ENCODE data around the gene SAT2. TPM values are rescaled to one million over a fixed set of nuclear protein-coding genes. Genes with fewer than 3 reads are reported as not detected.

SAT2 gene
- total and polyA plus RNA-seq, 2 of the 13 experiments (the other 11 are each of a cell fraction or from before 2014, with no cell fraction given), result 37.6 to 93.7 TPM

- H2AFZ ChIP-seq (ENCODE audit: low read length), result no peak overlapping the region
- peak overlapping the region; percentile 63 for H3K4me2 ChIP-seq (ENCODE audit: low read depth, low read length)
- DNase-seq (ENCODE audit: low spot score) (no peak), ATAC-seq (no peak), FAIRE-seq (no peak)
- H4K20me1 ChIP-seq (ENCODE audit: insufficient read depth, low read length), result no peaks in the 10 kb centered on the region
- ChIA-PET CTCF (ENCODE audit: low intra/inter-chr PET ratio, low total read pairs) (no interaction called here), POLR2A (interaction anchor here (0.6 to 3.5 kb wide), 3 partner anchors 15 to 208 kb away, joined by 3 to 16 read pairs (median 6); partner anchors contain the start of genes SAT2, TMEM256 and TP53)
- intact Hi-C loops (cut with micrococcal nuclease; ENCODE audit: unreplicated experiment) (no loop called here), in situ Hi-C loops (cut with HindIII; ENCODE audit: extremely low pct_ligation_motif_present, low pct_unique_long_range_greater_than_20kb) (no loop called here)
- peaks cover 1 to 15% of the 10 kb centered on the region in 2 experiments; a peak in 2 of 5 replicates for H3K36me3 ChIP-seq (replicated peaks in 1 of 2; ENCODE audit: control insufficient read depth in 1 of 2, insufficient read depth in 2 of 2, low read length in 2 of 2)
- H3K79me2 ChIP-seq (ENCODE audit: insufficient read depth, low read length), result peaks cover 36% of the 10 kb centered on the region
- H3K27me3 ChIP-seq (ENCODE audit: control insufficient read depth in 1 of 2, insufficient read depth in 2 of 2, low read length in 2 of 2), result no peaks in the 10 kb centered on the region
- BruUV-seq (replicated peaks), result no TSS peak
- H3K9me3 ChIP-seq (ENCODE audit: low read length), result no peaks in the 10 kb centered on the region
- peak overlapping the region in 1 of 3 experiments; percentile 3; a peak in 2 of 6 replicates for H3K4me3 ChIP-seq (replicated peaks in 1 of 3; ENCODE audit: insufficient read depth in 1 of 3, low read depth in 2 of 3, low read length in 3 of 3)
- TF ChIP-seq MAFF (IDR thresholded peaks at IDR 0.05; ENCODE audit: low read depth, low read length) (peak; percentile 98), SYNCRIP (IDR thresholded peaks at IDR 0.05; ENCODE audit: insufficient read depth, low read depth, low read length) (no peak), IRF9 (CRISPR knock-in tag; IDR thresholded peaks at IDR 0.05; ENCODE audit: borderline replicate concordance) (no peak), NFE2L2 (IDR thresholded peaks at IDR 0.05; ENCODE audit: low read length) (peak; percentile 83), TRAFD1 (CRISPR knock-in tag; IDR thresholded peaks at IDR 0.05; ENCODE audit: borderline replicate concordance) (no peak), ZNF7 (CRISPR knock-in tag; IDR thresholded peaks at IDR 0.05) (no peak), SP140L (CRISPR knock-in tag; IDR thresholded peaks at IDR 0.05; ENCODE audit: borderline replicate concordance) (no peak), UBTF (CRISPR knock-in tag; IDR thresholded peaks at IDR 0.05) (no peak), STAG1 (CRISPR knock-in tag; IDR thresholded peaks at IDR 0.05) (no peak), MAFK (conservative IDR thresholded peaks at IDR 0.05 in 1 of 2, IDR thresholded peaks at IDR 0.05 in 1 of 2; ENCODE audit: low read length in 2 of 2) (peak; percentile 98 to 99), MAFG (CRISPR knock-in tag; IDR thresholded peaks at IDR 0.05) (0 out of 2 replicates have a peak, but pooled peaks have one; percentile 57)
- peaks cover 35% of the 10 kb centered on the region for H3K4me1 ChIP-seq (ENCODE audit: insufficient read depth, low read length)
- no peak overlapping the region for H3K27ac ChIP-seq (ENCODE audit: extremely low read length, insufficient read depth, low read length)
- WGBS (ENCODE audit: low lambda C conversion rate), result 81% methylated on average over 3 of the region's 3 CpGs
- peak overlapping the region; percentile 44; the same call in 1 of the 2 replicates for H3K9ac ChIP-seq (ENCODE audit: insufficient read depth, low read depth, low read length)
Measured at GRCh38 chr17:7611635-7612293, 15.9 kb downstream of the SAT2 start.

Measured in HepG2 (cell line).